ENCODE measurements around the gene SMIM35.

GRCh38 chr11:118017111-118017510 is 69.7 kb downstream of the SMIM35 start:
- TF ChIP-seq EZH2 (IDR thresholded peaks at IDR 0.05; ENCODE audit: borderline replicate concordance, low read length) (no peak), CTCF (conservative IDR thresholded peaks at IDR 0.05 in 1 of 2, IDR thresholded peaks at IDR 0.05 in 1 of 2; ENCODE audit: extremely low read depth in 1 of 2, insufficient read depth in 1 of 2, low read depth in 1 of 2, low read length in 2 of 2) (no peak)

Measured in mammary epithelial cell (primary cell).